ENCODE data around the gene CPLANE2.
"Not testable (repeated sequence)": the region's sequence is repeated elsewhere in the genome, so short reads cannot be mapped to it uniquely, and the experiment has no call there.

Gene CPLANE2, protein sequence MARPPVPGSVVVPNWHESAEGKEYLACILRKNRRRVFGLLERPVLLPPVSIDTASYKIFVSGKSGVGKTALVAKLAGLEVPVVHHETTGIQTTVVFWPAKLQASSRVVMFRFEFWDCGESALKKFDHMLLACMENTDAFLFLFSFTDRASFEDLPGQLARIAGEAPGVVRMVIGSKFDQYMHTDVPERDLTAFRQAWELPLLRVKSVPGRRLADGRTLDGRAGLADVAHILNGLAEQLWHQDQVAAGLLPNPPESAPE

GRCh38 chr1:16236511-16237342 is at the start of gene CPLANE2:
Gene CPLANE2 (minus strand): TSS chr1:16237183. CDS start chr1:16236742, 441 bp downstream.
- DNase-seq, result peak; percentile 92

DNA sequence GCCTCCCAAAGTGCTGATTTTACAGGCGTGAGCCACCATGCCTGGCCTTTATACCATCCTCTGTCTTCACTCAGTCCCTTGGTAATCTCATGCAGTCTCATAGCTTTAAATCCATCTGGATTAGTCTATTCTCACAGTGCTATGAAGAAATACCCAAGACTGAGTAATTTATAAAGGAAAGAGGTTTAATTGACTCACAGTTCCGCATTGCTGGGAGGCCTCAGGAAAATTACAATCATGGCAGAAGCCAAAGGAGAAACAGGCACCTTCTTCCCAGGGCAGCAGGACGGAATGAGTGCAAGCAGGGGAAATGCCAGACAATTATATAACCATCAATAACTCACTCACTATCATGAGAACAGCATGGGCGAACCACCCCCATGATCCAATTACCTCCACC is 49.1 kb upstream of the CPLANE2 start:
- no peak for DNase-seq

DNA sequence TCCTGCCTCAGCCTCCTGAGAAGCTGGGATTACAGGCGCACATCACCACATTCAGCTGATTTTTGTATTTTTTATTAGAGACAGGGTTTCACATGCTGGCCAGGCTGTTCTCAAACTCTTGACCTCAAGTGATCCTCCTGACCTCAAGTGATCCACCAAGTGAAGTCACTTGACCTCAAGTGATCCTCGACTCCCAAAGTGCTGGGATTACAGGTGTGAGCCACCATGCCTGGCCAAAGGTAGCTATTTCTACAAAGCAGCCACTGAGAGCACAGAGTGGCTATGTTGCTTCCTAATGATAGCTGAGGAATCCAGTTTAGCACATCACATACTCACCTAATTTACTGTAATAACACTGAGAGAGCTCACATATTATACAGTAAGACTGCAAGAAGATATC is 44.8 kb upstream of the CPLANE2 start:
- DNase-seq, result no peak

DNA sequence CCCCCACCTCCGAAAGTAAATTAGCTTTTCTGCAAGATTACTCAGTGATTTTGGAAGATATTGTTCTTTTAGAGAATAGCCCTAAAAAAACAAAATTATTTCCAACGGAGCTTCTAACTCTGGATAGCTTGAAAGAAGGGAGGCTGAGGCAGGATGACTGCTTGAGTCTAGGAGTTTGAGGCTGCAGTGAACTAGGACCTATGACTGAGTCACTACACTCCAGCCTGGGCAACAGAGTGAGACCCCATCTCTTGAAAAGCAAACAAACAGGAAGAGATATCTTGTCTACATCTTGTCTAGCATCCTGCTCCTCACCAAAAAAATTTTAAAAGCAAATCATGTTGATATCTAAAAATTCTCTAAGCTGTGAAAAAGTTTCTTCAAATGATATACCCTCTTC is 42.2 kb upstream of the CPLANE2 start:
- DNase-seq, result no peak

DNA sequence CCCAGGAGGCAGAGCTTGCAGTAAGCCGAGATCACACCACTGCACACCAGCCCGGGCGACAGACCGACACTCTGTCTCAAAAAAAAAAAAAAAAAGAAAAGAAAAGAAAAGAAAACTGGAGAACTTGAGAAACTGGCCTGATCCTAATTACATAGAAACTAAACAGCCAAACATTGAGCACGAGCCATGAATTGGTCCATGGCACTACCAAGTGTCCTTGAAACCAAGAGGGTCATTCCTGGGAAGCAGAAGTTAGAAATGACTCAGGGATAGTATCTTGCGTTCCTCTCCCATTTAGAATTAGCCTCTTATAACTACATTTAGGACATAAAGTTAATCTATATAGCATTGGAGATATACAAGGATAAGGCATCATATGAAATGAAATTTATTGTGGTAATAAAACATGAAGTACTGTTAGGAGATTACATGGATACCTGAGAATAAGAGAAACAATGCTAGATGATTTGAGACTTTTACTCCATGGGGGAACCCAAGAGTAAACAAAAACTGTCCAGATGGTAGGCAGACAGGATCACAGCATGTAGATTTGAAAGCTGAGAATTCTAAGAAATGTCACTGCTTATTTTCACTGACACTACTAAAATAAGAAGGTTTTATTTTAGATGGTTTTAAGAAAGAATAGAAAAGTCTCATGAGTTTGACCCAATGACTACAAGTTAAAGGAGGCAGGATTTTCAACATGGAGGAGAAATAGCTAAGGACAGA is 39.5 kb upstream of the CPLANE2 start:
- no peak for DNase-seq

GRCh38 chr1:16275591-16275990 is 38.6 kb upstream of the CPLANE2 start:
- no peak for DNase-seq

GRCh38 chr1:16267690-16268180 is 30.8 kb upstream of the CPLANE2 start:
- DNase-seq, result no peak

GRCh38 chr1:16266411-16267118 is 29.6 kb upstream of the CPLANE2 start:
- no peak for DNase-seq

DNA sequence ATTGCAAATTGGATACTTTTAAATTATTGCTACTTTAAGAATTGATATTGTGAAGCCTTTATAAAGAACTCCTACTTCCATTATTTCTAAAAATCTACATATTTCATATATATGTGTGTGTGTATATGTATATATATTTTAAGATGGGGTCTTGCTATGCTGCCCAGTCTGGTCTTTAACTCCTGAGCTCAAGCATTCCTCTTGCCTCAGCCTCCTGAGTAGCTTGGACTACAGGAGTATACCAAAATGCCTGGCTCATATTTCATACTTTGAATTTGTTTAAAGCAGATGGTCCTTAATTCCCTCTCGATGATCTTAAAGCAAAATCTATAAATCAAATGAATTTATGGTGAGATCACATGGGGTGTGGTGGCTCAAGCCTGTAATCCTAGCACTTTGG is 25.1 kb upstream of the CPLANE2 start:
- no peak for DNase-seq

DNA sequence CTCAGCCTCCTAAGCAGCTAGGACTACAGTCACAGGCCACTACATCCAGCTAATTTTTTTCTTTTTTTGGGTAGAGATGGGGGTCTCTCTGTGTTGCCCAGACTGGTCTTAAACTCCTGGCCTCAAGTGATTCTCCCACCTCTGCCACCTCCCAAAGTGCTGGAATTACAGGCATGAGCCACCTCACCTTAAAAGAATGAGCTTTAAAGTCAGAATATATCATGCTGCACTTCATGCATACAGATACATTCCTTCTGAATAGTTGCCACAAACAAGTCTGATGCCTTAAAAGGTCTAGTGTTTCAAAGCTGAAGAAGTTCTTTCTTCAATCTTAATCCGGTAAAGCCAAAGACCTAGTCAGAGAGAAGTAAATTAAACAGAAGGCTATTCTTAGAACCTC is 23.8 kb upstream of the CPLANE2 start:
- no peak for DNase-seq

DNA sequence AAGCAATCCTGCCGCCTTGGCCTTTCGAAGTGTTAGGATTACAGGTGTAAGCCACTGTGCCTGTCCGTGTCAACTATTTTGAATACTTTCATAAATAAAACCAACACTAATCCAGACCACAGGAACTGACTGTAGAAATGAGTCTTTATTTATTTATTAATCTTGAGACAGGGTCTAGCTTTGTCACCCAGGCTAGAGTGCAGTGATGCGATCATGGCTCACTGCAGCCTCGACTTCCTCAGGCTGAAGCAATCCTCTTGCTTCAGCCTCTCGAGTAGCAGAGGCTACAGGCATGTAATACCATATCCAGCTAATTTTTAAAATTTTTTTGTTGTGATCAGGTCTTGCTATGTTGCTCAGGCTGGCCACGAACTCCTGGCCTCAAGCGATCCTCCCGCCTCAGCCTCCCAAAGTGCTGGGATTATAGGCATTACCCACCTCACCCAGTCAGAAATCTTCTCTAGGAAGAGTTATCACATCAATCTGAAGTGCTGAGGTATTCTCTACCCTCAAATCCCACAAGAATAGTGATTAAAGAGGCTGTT is 21.7 kb upstream of the CPLANE2 start:
- DNase-seq, result no peak

GRCh38 chr1:16257968-16258367 is 21.0 kb upstream of the CPLANE2 start:
- DNase-seq, result no peak

DNA sequence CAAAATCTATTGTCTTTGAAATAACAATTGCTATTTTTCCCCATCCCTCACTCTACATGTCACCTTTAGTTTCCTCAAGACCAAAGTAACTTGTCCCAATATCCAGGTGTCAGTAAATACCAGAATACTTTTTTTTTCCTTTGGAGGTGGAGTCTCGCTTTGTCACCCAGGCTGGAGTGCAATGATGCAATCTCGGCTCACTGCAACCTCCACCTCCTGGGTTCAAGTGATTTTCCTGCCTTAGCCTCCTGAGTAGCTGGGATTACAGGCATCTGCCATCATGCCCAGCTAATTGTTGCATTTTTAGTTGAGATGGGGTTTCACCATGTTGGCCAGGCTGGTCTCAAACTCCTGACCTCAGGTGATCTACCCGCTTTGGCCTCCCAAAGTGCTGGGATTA is 20.6 kb upstream of the CPLANE2 start:
- DNase-seq, result not testable (repeated sequence)

DNA sequence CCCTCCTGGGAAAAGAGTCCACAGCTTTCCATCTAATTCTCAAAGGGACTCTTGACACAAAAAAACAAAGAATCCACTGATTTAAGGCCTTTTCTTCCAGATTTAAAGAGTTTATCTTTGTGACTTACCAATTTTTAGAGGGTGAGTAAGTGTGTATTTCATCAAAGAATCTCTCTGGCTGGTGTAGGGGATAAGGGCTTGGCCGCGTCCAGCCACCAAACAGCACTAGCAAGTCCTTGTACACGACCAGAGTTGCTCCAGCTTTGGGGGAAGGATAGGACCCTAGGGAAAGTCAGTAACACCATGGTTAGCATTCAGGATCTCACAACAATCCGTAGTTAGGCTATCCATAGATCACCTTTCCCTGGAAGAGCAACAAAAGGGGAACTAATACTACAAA is 19.5 kb upstream of the CPLANE2 start:
- no peak for DNase-seq

DNA sequence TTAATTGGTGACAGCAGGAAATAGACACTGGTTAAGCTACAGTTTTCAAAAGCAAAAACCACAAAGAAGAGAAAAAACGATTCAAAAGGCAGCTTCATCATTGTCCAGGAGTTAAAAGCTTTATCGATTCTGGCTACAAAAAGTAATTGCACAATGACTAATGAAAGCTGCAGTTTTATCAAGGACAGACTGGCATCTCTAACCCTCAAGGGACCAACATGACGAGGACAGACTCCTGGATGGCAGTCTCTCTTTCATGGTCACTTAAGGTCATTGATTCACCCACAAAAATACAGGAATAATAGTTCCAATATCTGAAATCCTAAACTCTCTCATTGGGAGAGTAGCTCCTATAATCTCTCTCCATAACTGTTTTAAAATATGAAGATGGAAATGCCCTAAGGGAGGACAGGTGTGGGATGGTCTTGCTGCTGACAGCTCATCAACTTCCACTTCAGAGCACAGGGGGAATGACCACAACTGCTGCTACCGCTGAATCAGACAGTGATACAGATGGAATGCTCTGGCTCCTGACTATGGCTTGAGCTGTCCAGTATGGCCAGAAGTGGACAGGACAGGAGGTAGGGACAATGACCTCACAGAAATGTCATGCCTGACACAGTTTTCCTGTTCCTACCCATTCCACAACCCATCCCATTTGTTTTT is 17.4 kb upstream of the CPLANE2 start:
- DNase-seq, result no peak

GRCh38 chr1:16253332-16253922 is 16.4 kb upstream of the CPLANE2 start:
- DNase-seq, result no peak

- no peak for DNase-seq
Observed at GRCh38 chr1:16252912-16253311, 15.9 kb upstream of the CPLANE2 start.

DNA sequence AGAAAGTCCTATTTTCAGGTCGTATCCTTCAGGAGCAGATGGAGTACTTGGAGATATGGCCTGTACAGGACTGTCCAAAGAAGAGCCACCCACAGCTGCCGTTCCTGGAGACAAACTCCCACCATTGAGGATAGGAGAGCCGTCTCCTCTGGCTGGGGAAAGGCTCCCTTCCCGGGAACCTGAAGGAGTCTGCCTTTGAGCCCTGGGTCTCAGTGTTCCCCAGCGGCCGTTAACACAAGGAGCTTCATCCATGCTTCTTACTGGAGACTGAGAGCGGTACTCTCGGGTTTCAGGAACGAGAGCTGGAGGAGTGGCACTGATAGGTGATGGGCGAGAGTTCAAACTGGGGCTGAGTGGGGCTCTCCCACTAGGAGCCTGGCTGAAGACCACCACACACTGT is 14.4 kb upstream of the CPLANE2 start:
- DNase-seq, result no peak

DNA sequence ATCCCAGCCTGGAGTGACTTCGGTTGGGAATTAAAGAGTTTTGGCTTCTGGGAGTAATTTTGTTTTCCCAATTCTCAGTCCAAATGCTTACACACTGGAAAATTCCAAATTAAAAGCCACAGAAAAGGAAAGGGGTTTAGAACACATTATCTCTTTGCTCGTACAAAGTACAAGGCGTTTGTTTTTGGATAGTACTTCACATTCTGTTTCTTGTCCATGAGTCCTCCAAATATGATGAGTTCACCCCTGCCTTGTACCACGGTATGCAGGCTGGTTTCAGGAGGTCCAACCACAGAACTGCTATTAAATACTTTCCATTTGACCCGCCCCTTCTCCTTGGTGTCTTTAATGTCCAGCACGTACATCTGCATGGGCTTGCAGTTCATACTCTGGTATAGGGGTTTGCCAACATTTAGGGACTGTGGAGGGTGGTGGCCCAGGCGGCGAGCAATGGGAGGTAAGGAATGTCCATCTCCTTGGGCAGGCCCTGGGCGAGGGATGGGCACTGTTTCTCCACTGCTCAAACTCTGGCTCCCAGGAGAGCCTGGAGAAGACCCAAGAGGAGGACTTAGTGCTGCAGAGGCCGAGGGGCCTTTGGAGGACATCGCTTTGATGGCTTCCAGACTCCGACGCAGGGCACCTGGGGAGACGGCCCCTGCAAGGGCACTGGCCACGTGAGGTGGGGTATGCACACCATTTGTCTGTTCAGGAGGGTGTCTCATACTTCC is 13.7 kb upstream of the CPLANE2 start:
- DNase-seq, result no peak

DNA sequence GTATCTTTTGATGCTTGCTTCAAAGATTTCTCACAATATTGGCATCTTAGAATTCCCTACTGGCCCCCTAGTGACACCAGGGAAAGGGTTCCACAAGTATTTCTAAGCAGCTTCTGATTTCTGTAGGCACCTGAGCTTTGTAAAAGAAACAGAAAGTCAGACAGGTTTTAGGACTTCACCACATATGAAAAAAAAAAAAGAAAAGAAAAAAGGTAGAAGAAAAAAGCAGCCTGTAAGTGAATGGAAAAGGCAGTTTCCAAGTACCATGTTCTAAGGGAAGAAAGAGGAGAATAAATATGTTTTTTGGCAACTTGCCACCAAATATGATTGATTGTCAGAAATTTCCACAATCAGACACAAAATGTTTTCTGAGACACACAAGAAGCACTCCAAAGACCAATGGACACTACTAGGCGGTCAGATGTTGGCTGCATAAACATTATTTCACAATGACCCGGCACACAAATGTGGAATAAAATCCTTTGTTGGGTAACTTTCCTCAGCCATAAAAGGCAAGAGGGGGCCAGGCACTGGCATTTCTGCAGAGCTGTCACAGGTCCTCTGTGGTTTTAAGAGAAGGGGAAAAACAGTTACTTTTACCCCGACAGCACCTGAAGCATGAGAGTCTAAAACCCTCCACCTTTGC is 12.7 kb upstream of the CPLANE2 start:
- no peak for DNase-seq

Measured in stimulated activated naive CD4-positive, alpha-beta T cell treated with Interleukin-2 at 50 U/mL for 16 hours (primary cell).